Panc1 (cell line): ENCODE data around the gene RGS12. TPM values are rescaled to one million over a fixed set of nuclear protein-coding genes. Genes with fewer than 3 reads are reported as not detected.

ENCODE experiments used
- ATAC-seq: fragments of 200-7000 bp; cut with Tn5 transposase; 2 replicates; pipeline ENCODE4 v1.9.1; 2020; ENCODE audit warnings: mild to moderate bottlenecking, moderate library complexity
- BruUV-seq: library from RNA; stranded (reverse); fragments of 400-500 nt; replicated peaks from 2 replicates; lab custom pipeline; 2021; lab: Mats Ljungman, UMichigan
- CTCF ChIA-PET: fragments of 300-600 bp; sonication (Branson Sonifier 250); formaldehyde crosslinking; loops from one replicate; lab custom pipeline; 2022; ENCODE audit warnings: antibody characterized with exemption; lab: Charles Lee
- POLR2A ChIA-PET: fragments of 300-600 bp; sonication (Branson Sonifier 250); formaldehyde crosslinking; loops from one replicate; lab custom pipeline; 2022; ENCODE audit warnings: antibody characterized with exemption; lab: Charles Lee
- DNase-seq: peaks from one replicate; pipeline ENCODE4 v3.0.0-alpha.2; 2010; ENCODE audit warnings: low read depth, low spot score
- H3K27ac ChIP-seq: 2 replicates; pipeline ENCODE4 v1.5.1; 2011; ENCODE audit warnings: mild to moderate bottlenecking, low read length, inconsistent platforms
- H3K27me3 ChIP-seq: fragments of 200-500 bp; sonication (Bioruptor generic); 2 replicates; pipeline ENCODE4 v1.6.0; 2014; ENCODE audit warnings: low read length, inconsistent platforms; ENCODE audit not compliant: control insufficient read depth, insufficient read depth
- H3K36me3 ChIP-seq: fragments of 200-500 bp; sonication (Bioruptor generic); 2 replicates; pipeline ENCODE4 v1.5.1; 2014; ENCODE audit warnings: inconsistent platforms, mild to moderate bottlenecking, low read length, moderate library complexity; ENCODE audit not compliant: control insufficient read depth, insufficient read depth
- H3K4me1 ChIP-seq: 2 replicates; pipeline ENCODE4 v1.5.1; 2011; ENCODE audit warnings: inconsistent platforms, mild to moderate bottlenecking, low read length, moderate library complexity; ENCODE audit not compliant: control insufficient read depth, insufficient read depth
- H3K4me3 ChIP-seq, 2 experiments: 2 replicates each; pipeline ENCODE4 v1.5.1; 2011 to 2012; ENCODE audit warnings: low read depth in 2 of 2, low read length in 2 of 2, mild to moderate bottlenecking in 2 of 2, inconsistent platforms in 1 of 2, moderate library complexity in 1 of 2
- H3K9me3 ChIP-seq: fragments of 200-500 bp; sonication (Bioruptor generic); 2 replicates; pipeline ENCODE4 v1.5.1; 2014; ENCODE audit warnings: low read depth, mild to moderate bottlenecking, inconsistent platforms, low read length, moderate library complexity; ENCODE audit not compliant: control insufficient read depth, insufficient read depth
- POLR2AphosphoS5 ChIP-seq: IDR thresholded peaks from 2 replicates; pipeline ENCODE4 v1.6.1; 2012; ENCODE audit warnings: mild to moderate bottlenecking, low read depth, low read length, moderate library complexity
- SIN3A ChIP-seq: IDR thresholded peaks from 2 replicates; pipeline ENCODE4 v1.6.1; 2012; ENCODE audit warnings: low read depth, mild to moderate bottlenecking, low read length, moderate library complexity, borderline replicate concordance; ENCODE audit not compliant: insufficient read depth
- TCF7L2 ChIP-seq: IDR thresholded peaks from 2 replicates; pipeline ENCODE4 v1.6.1; 2011; ENCODE audit warnings: mild to moderate bottlenecking, low read depth, low read length, inconsistent platforms
- in situ Hi-C: cut with HindIII; loops from 2 replicates; pipeline ENCODE4 v1.10.0; 2016; ENCODE audit warnings: low sequenced_read_pairs, low pct_unique_long_range_greater_than_20kb
- intact Hi-C: fragments of 100-400 bp; cut with micrococcal nuclease; formaldehyde crosslinking; loops from one replicate; pipeline ENCODE4 v1.10.0; 2022; ENCODE audit not compliant: unreplicated experiment
- total RNA-seq: library from RNA; stranded (reverse); gene quantifications from one replicate; pipeline ENCODE4 v1.2.1, GENCODE V29; 2021; ENCODE audit not compliant: unreplicated experiment
- TF ChIP-seq, protein P1 (sequence below): fragments of 450-650 bp; IDR thresholded peaks from 2 replicates; pipeline ENCODE4 v1.5.1; 2017; ENCODE audit warnings: mild to moderate bottlenecking
- TF ChIP-seq, protein P2 (sequence below), 2 experiments: IDR thresholded peaks; 2 replicates each; pipeline ENCODE4 v1.6.1; 2011 to 2012; ENCODE audit warnings: low read depth in 2 of 2, control low read depth in 1 of 2, low read length in 1 of 2, mild to moderate bottlenecking in 1 of 2, moderate library complexity in 1 of 2; ENCODE audit not compliant: insufficient read depth in 1 of 2

Gene RGS12
- total RNA-seq, 1 experiment from 2014 or later = 24.3 TPM

- H3K9me3 ChIP-seq = no peaks in the 10 kb centered on the region
- in situ Hi-C loops = no loop called here
- TF ChIP-seq, protein P1, sequence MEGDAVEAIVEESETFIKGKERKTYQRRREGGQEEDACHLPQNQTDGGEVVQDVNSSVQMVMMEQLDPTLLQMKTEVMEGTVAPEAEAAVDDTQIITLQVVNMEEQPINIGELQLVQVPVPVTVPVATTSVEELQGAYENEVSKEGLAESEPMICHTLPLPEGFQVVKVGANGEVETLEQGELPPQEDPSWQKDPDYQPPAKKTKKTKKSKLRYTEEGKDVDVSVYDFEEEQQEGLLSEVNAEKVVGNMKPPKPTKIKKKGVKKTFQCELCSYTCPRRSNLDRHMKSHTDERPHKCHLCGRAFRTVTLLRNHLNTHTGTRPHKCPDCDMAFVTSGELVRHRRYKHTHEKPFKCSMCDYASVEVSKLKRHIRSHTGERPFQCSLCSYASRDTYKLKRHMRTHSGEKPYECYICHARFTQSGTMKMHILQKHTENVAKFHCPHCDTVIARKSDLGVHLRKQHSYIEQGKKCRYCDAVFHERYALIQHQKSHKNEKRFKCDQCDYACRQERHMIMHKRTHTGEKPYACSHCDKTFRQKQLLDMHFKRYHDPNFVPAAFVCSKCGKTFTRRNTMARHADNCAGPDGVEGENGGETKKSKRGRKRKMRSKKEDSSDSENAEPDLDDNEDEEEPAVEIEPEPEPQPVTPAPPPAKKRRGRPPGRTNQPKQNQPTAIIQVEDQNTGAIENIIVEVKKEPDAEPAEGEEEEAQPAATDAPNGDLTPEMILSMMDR = no peak
- TF ChIP-seq SIN3A = no peak
- TF ChIP-seq TCF7L2 = no peak
- TF ChIP-seq, protein P2, sequence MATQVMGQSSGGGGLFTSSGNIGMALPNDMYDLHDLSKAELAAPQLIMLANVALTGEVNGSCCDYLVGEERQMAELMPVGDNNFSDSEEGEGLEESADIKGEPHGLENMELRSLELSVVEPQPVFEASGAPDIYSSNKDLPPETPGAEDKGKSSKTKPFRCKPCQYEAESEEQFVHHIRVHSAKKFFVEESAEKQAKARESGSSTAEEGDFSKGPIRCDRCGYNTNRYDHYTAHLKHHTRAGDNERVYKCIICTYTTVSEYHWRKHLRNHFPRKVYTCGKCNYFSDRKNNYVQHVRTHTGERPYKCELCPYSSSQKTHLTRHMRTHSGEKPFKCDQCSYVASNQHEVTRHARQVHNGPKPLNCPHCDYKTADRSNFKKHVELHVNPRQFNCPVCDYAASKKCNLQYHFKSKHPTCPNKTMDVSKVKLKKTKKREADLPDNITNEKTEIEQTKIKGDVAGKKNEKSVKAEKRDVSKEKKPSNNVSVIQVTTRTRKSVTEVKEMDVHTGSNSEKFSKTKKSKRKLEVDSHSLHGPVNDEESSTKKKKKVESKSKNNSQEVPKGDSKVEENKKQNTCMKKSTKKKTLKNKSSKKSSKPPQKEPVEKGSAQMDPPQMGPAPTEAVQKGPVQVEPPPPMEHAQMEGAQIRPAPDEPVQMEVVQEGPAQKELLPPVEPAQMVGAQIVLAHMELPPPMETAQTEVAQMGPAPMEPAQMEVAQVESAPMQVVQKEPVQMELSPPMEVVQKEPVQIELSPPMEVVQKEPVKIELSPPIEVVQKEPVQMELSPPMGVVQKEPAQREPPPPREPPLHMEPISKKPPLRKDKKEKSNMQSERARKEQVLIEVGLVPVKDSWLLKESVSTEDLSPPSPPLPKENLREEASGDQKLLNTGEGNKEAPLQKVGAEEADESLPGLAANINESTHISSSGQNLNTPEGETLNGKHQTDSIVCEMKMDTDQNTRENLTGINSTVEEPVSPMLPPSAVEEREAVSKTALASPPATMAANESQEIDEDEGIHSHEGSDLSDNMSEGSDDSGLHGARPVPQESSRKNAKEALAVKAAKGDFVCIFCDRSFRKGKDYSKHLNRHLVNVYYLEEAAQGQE (IDR thresholded peaks at IDR 0.05; ENCODE audit: insufficient read depth in 1 of 2, low read depth in 2 of 2, low read length in 1 of 2) = no peak
- no peak for TF ChIP-seq POLR2AphosphoS5
These were observed 3.8 kb downstream of the RGS12 start for GRCh38 chr4:3296651-3297050.

GRCh38 chr4:3297066-3297859 is 4.4 kb downstream of the RGS12 start:
- CTCF ChIA-PET = no interaction called here
- Histone ChIP-seq H3K27ac (no peak overlapping the region), H3K4me3 (no peak overlapping the region), H3K9me3 (no peaks in the 10 kb centered on the region), H3K36me3 (no peaks in the 10 kb centered on the region; the same call in 1 of the 2 replicates), H3K4me1 (peaks cover 5% of the 10 kb centered on the region; the same call in 1 of the 2 replicates), H3K27me3 (no peaks in the 10 kb centered on the region)
- ATAC-seq = no peak
- no TSS peak for BruUV-seq
- TF ChIP-seq SIN3A (no peak), POLR2AphosphoS5 (no peak)
- TF ChIP-seq, protein P2 (IDR thresholded peaks at IDR 0.05; ENCODE audit: insufficient read depth in 1 of 2, low read depth in 2 of 2, low read length in 1 of 2) = no peak
- in situ Hi-C loops (no loop called here), intact Hi-C loops (no loop called here)
- POLR2A ChIA-PET = no interaction called here
- no peak for DNase-seq

More at GRCh38 chr4:3296651-3297050, 3.8 kb downstream of the RGS12 start:
- DNase-seq = no peak
- ATAC-seq = no peak
- no peaks in the 10 kb centered on the region for H3K27me3 ChIP-seq
- intact Hi-C loops = no loop called here
- no TSS peak for BruUV-seq
- H3K27ac ChIP-seq = no peak overlapping the region
- no peak overlapping the region for H3K4me3 ChIP-seq
- H3K36me3 ChIP-seq = no peaks in the 10 kb centered on the region; the same call in 1 of the 2 replicates
- H3K4me1 ChIP-seq = peaks cover 7% of the 10 kb centered on the region; the same call in 1 of the 2 replicates
- ChIA-PET CTCF (no interaction called here), POLR2A (no interaction called here)
